HepG2 (cell line): Measurements from ENCODE around the gene CCDC14.
"Not testable (repeated sequence)": the region's sequence is repeated elsewhere in the genome, so short reads cannot be mapped to it uniquely, and the experiment has no call there.

Experiments used
- EP300 ChIP-seq, 3 experiments: sonication (generic) in 1 of 3; formaldehyde crosslinking in 1 of 3; IDR thresholded peaks; 2 replicates each; pipeline versions ENCODE4 v1.5.1 to v1.6.1; 2011 to 2020; ENCODE audit warnings: low read depth in 2 of 3, low read length in 2 of 3, borderline replicate concordance in 1 of 3, improper control_type of control experiment in 1 of 3, mild to moderate bottlenecking in 1 of 3, missing genetic modification reagents in 1 of 3, moderate library complexity in 1 of 3
- JUND ChIP-seq: sonication (generic); formaldehyde crosslinking; IDR thresholded peaks from 2 replicates; pipeline ENCODE4 v1.8.0; 2022; ENCODE audit warnings: mild to moderate bottlenecking, missing genetic modification reagents
- POLR2AphosphoS5 ChIP-seq: IDR thresholded peaks from 2 replicates; pipeline ENCODE4 v1.6.1; 2012; ENCODE audit warnings: low read depth, low read length
- RAD21 ChIP-seq: fragments of 450-650 bp; formaldehyde crosslinking; IDR thresholded peaks from 2 replicates; pipeline ENCODE4 v1.5.0; 2020; ENCODE audit warnings: mild to moderate bottlenecking
- SIN3A ChIP-seq: IDR thresholded peaks from 2 replicates; pipeline ENCODE4 v1.6.1; 2011; ENCODE audit warnings: low read depth, mild to moderate bottlenecking, control low read depth, low read length, borderline replicate concordance
- SIX1 ChIP-seq: sonication (generic); formaldehyde crosslinking; IDR thresholded peaks from 2 replicates; pipeline ENCODE4 v1.4.0; 2020; ENCODE audit warnings: missing genetic modification reagents, borderline replicate concordance
- SUZ12 ChIP-seq: fragments of 150-350 bp; IDR thresholded peaks from 2 replicates; pipeline ENCODE4 v1.6.1; 2014; ENCODE audit warnings: low read depth, low read length
- TAF1 ChIP-seq: sonication (generic); formaldehyde crosslinking; IDR thresholded peaks from 2 replicates; pipeline ENCODE4 v1.4.0; 2020; ENCODE audit warnings: missing genetic modification reagents
- ZNF234 ChIP-seq: sonication (generic); formaldehyde crosslinking; conservative IDR thresholded peaks from 2 replicates; pipeline ENCODE4 v1.5.1; 2020; ENCODE audit warnings: mild to moderate bottlenecking, missing genetic modification reagents
- ZNF510 ChIP-seq: sonication (generic); formaldehyde crosslinking; IDR thresholded peaks from 2 replicates; pipeline ENCODE4 v1.4.0; 2020; ENCODE audit warnings: low read depth, mild to moderate bottlenecking, missing genetic modification reagents
- ZNF704 ChIP-seq: sonication (generic); formaldehyde crosslinking; IDR thresholded peaks from 2 replicates; pipeline ENCODE4 v1.8.1; 2023; ENCODE audit warnings: mild to moderate bottlenecking, inconsistent platforms, moderate library complexity, missing genetic modification reagents, borderline replicate concordance

GRCh38 chr3:124008321-124008720, 47.3 kb upstream of the CCDC14 start:
- not testable (repeated sequence) for TF ChIP-seq ZNF510 (CRISPR knock-in tag); SIX1 (CRISPR knock-in tag); ZNF234 (CRISPR knock-in tag); JUND (CRISPR knock-in tag); EP300 (IDR thresholded peaks at IDR 0.05; ENCODE audit: low read depth in 2 of 2, low read length in 2 of 2); EP300 (CRISPR knock-in tag; IDR thresholded peaks at IDR 0.05; ENCODE audit: borderline replicate concordance); SIN3A; RAD21 (CRISPR knock-in tag); TAF1 (CRISPR knock-in tag); POLR2AphosphoS5; SUZ12; ZNF704
